SH-SY5Y (cell line): ENCODE data around the gene SDSL.

Experiments
- GATA2 ChIP-seq: IDR thresholded peaks from 2 replicates; pipeline ENCODE4 v1.6.1; 2011; ENCODE audit warnings: mild to moderate bottlenecking, low read depth, low read length
- GATA3 ChIP-seq: IDR thresholded peaks from 2 replicates; pipeline ENCODE4 v1.6.1; 2011; ENCODE audit warnings: low read depth, mild to moderate bottlenecking, low read length, moderate library complexity

- TF ChIP-seq GATA2 = no peak
- no peak for TF ChIP-seq GATA3
Observed at GRCh38 chr12:113382206-113382605, 40.0 kb upstream of the SDSL start.
